Measurements from ENCODE around the gene PMP22. TPM values are rescaled to one million over a fixed set of nuclear protein-coding genes. Genes with fewer than 3 reads are reported as not detected.
A peak's percentile ranks its signal among the peaks of the same experiment; 100 is the strongest.

PMP22 gene
- total and polyA plus RNA-seq, 2 of the 13 experiments (the other 11 are each of a cell fraction or from before 2014, with no cell fraction given), result 5.7 to 6.2 TPM

DNA sequence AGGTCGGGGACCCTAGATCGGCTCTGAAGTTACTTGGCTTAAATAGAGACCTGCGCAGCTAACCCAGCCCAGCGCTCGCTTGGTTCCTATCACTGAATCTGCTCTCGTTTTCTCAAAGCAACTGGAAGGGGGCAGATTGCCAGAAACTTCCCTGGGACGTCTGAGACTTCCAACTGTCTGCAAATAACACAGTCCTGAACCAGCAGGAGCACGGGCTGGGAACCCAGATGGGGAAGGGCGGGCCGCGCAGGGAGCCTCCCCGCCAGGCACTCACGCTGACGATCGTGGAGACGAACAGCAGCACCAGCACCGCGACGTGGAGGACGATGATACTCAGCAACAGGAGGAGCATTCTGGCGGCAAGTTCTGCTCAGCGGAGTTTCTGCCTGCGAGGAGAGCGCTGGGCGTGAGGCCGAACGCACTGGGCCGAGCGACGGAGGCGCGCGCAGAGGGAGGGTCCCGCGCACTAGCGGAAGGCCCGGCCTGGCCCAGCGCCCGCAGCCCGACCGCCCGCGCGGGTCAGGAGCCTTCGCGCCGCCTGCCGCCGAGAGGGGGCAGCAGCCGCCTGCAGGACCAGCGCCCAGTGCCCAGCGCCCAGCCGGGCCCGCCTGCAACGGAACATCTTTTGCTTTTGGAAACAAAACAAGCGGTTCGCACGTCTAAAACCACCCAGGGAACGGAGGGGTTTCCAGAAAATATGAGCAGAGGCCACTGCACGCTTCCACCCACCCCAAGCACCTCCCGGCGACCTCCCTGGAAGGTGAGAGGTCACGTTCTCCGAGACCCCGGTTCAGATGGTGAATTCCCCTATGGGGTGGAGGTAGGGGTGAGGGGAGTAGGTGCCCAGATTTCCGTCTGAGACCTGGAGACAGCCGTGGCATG is 4.5 kb downstream of the PMP22 start (continued):
- TF ChIP-seq ZFP36 (IDR thresholded peaks at IDR 0.05; ENCODE audit: borderline replicate concordance, low read depth, low read length, partially characterized antibody), result no peak
- TF ChIP-seq, protein P1, sequence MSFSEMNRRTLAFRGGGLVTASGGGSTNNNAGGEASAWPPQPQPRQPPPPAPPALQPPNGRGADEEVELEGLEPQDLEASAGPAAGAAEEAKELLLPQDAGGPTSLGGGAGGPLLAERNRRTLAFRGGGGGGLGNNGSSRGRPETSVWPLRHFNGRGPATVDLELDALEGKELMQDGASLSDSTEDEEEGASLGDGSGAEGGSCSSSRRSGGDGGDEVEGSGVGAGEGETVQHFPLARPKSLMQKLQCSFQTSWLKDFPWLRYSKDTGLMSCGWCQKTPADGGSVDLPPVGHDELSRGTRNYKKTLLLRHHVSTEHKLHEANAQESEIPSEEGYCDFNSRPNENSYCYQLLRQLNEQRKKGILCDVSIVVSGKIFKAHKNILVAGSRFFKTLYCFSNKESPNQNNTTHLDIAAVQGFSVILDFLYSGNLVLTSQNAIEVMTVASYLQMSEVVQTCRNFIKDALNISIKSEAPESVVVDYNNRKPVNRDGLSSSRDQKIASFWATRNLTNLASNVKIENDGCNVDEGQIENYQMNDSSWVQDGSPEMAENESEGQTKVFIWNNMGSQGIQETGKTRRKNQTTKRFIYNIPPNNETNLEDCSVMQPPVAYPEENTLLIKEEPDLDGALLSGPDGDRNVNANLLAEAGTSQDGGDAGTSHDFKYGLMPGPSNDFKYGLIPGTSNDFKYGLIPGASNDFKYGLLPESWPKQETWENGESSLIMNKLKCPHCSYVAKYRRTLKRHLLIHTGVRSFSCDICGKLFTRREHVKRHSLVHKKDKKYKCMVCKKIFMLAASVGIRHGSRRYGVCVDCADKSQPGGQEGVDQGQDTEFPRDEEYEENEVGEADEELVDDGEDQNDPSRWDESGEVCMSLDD (CRISPR knock-in tag; IDR thresholded peaks at IDR 0.05; ENCODE audit: borderline replicate concordance), result no peak
- no peak for TF ChIP-seq BORCS8-MEF2B (CRISPR knock-in tag; IDR thresholded peaks at IDR 0.05)
- TF ChIP-seq CHD4 (IDR thresholded peaks at IDR 0.05; ENCODE audit: borderline replicate concordance, low read length), result no peak
- no peak for TF ChIP-seq DPF2 (CRISPR knock-in tag; IDR thresholded peaks at IDR 0.05; ENCODE audit: borderline replicate concordance, low read depth)
- TF ChIP-seq PCBP1 (IDR thresholded peaks at IDR 0.05; ENCODE audit: borderline replicate concordance, low read depth, low read length), result no peak
- no peak for TF ChIP-seq ZNF816 (CRISPR knock-in tag; IDR thresholded peaks at IDR 0.05; ENCODE audit: borderline replicate concordance)
- no peak for TF ChIP-seq SNAI1 (CRISPR knock-in tag; IDR thresholded peaks at IDR 0.05; ENCODE audit: borderline replicate concordance)
- TF ChIP-seq ZBTB38 (CRISPR knock-in tag; IDR thresholded peaks at IDR 0.05), result peak; percentile 77; the same call in 1 of the 2 replicates
- TF ChIP-seq ZNF205 (CRISPR knock-in tag; IDR thresholded peaks at IDR 0.05), result peak; percentile 89
- TF ChIP-seq DMTF1 (CRISPR knock-in tag; IDR thresholded peaks at IDR 0.05), result no peak
- TF ChIP-seq ZNF251 (CRISPR knock-in tag; IDR thresholded peaks at IDR 0.05), result no peak
- TF ChIP-seq SETDB1 (CRISPR knock-in tag; IDR thresholded peaks at IDR 0.05; ENCODE audit: borderline replicate concordance), result no peak
- no peak for TF ChIP-seq ERF (CRISPR knock-in tag; IDR thresholded peaks at IDR 0.05)
- TF ChIP-seq PAWR (CRISPR knock-in tag; IDR thresholded peaks at IDR 0.05; ENCODE audit: borderline replicate concordance), result no peak
- TF ChIP-seq DDIT3 (CRISPR knock-in tag; IDR thresholded peaks at IDR 0.05), result no peak
- no peak for TF ChIP-seq ZKSCAN8 (CRISPR knock-in tag; IDR thresholded peaks at IDR 0.05; ENCODE audit: borderline replicate concordance)
- no peak for TF ChIP-seq NFE2L2 (IDR thresholded peaks at IDR 0.05; ENCODE audit: low read length)
- no peak for TF ChIP-seq JARID2 (CRISPR knock-in tag; IDR thresholded peaks at IDR 0.05; ENCODE audit: insufficient replicate concordance)
- TF ChIP-seq ZSCAN21 (CRISPR knock-in tag; IDR thresholded peaks at IDR 0.05; ENCODE audit: borderline replicate concordance), result peak; percentile 68
- TF ChIP-seq ZBTB1 (CRISPR knock-in tag; IDR thresholded peaks at IDR 0.05; ENCODE audit: borderline replicate concordance), result no peak
- TF ChIP-seq ZNF552 (CRISPR knock-in tag; IDR thresholded peaks at IDR 0.05; ENCODE audit: borderline replicate concordance), result 0 out of 2 replicates have a peak, but pooled peaks have one; percentile 30
- TF ChIP-seq, protein P2, sequence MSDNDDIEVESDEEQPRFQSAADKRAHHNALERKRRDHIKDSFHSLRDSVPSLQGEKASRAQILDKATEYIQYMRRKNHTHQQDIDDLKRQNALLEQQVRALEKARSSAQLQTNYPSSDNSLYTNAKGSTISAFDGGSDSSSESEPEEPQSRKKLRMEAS (IDR thresholded peaks at IDR 0.05), result peak; percentile 39; the same call in 1 of the 2 replicates

All from HepG2 (cell line).